Skeletal muscle cell (primary cell): ENCODE results near the gene CMTM3.
"Not testable (repeated sequence)": the region's sequence is repeated elsewhere in the genome, so short reads cannot be mapped to it uniquely, and the experiment has no call there.

Source experiments
- DNase-seq: peaks from one replicate; pipeline ENCODE4 v3.0.0-alpha.2; 2010; ENCODE audit warnings: low read depth
- H3K4me3 ChIP-seq: 2 replicates; pipeline ENCODE4 v1.5.1; 2011; ENCODE audit warnings: low read depth, mild to moderate bottlenecking, control low read depth, low read length, moderate library complexity

CMTM3 gene

DNA sequence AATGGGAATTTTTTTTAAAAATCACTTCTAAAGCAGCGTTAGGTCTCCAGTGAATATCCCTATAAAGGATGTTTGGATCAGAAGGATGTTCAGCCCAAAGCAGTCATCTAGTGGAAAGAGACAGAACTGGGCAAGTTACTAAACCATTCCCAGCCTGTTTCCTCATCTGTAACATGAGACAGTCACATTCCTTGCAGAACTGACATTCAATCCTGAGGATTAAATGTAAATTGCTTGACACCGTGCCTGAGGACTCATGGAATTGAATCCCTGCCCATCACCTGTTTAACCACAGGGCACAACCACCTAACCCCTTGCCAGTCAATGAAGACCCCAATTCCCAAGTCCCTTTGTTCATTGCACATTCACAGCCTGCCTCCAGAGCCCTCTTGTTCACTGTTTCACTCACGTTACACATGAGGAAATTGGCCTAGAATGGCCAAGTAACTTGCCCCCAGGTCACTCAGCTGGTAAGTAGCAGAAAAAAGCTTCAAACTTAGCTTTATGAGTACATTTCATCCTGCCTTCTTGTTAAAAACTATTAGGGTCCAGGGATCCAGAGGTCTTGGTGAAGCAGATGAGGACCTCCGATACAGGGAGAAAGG, 23.8 kb upstream of the CMTM3 start:
- peak; percentile 72 for DNase-seq
- H3K4me3 ChIP-seq, result no peak overlapping the region

- H3K4me3 ChIP-seq, result no peak overlapping the region
- no peak for DNase-seq
These were observed 23.1 kb upstream of the CMTM3 start for GRCh38 chr16:66581246-66581952.

DNA sequence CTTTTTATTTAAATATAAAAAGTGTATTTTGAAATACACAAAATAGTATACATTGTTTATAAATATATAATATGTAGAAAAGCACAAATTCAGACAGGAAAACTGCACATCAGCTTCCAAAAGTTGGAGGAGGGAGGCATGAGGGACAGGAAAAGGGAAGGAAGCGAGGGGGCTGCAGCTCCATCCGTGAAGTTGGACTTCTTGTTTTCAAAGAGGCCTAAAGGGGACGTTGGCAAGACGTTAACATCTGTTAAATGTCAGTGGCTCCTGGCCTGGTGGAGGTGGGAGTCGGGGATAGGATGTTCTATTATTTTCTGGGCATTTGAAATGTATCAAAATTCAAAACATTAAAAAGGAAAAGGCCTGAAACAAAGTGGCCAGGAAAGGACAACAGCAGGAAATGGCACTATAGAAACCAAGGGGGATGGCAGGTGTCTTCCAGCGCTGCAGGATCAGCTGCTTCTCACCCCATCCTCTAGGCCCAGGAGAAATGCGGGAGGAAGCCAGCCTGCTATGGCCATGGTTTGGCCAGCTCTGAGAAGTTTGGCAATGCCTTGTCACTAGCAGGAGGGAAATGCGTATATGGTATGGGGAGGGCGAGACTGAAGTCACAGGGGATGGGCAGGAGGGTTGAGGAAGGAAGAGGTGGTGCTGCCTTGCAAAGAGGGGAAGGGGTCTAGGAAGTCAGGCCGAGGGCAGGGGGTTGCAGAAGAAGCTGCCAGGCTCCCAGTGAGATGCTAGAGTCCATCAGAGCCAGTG, 18.8 kb upstream of the CMTM3 start:
- DNase-seq, result no peak

GRCh38 chr16:66587881-66588600, 16.5 kb upstream of the CMTM3 start:
- no peak for DNase-seq
- no peak overlapping the region for H3K4me3 ChIP-seq

More for the DNA sequence above, 18.8 kb upstream of the CMTM3 start:
- no peak overlapping the region for H3K4me3 ChIP-seq

DNA sequence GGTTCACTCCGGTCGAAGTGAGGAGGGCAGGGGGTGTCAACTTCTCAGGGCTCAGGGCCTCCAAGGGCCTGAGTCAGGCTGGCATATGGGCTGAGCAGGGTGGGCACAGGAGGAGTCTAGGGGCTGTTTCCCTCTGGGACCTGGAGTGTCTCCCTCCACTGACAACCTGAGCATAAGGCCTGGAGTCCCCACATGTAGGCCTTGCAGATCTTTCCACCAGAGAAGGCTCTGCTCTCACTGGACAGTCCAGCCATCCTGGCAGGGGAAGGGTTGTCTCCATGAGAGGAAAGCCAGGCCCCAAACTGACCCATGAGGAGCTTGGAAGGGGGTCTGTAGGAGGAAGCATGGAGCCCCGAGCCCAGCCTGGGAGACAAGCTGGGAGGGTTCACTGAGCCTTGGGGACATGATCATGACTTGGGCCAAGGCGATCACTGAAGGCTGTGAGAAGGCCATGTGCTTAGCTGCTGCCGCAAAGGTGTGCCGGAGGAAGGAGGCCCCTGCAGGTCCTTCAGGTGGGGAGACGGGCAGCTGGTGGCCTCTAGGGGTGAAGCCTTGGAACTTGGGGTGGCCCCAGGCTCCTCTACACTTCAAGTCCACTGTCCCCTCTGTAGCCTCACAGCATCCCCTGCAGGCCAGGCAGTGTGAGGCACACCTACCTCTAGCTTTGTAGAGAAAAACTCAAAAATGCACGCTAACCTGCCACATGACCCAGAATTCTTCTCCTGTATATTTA, 15.4 kb upstream of the CMTM3 start:
- DNase-seq, result no peak
- H3K4me3 ChIP-seq, result no peak overlapping the region

- H3K4me3 ChIP-seq, result no peak overlapping the region
- DNase-seq, result no peak
These were observed 14.2 kb upstream of the CMTM3 start for GRCh38 chr16:66590322-66590721.

DNA sequence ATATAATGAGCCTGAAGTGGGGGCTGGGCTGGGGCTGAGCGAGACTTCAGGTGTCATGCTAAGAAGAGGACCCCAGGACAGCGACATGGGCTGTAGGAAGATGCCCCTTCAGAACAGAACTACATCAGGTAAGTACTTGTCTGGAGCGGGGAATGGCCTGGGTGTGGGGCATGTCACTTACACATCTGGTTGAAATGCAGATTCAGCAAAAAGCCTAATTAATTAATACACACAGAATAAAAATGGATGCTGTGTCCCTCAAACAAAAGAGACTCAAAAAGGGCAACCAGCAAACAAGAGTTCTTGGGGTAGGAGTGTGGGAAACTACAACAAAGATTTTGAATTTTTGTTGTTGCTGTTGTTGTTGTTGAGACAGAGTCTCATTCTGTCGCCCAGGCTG, 13.5 kb upstream of the CMTM3 start:
- no peak overlapping the region for H3K4me3 ChIP-seq
- no peak for DNase-seq

GRCh38 chr16:66592241-66592640, 12.3 kb upstream of the CMTM3 start:
- DNase-seq, result no peak
- H3K4me3 ChIP-seq, result no peak overlapping the region

- H3K4me3 ChIP-seq, result no peak overlapping the region
- no peak for DNase-seq
These were observed 11.7 kb upstream of the CMTM3 start for GRCh38 chr16:66592814-66593213.

GRCh38 chr16:66594739-66595138, 9.8 kb upstream of the CMTM3 start:
- DNase-seq, result no peak
- H3K4me3 ChIP-seq, result no peak overlapping the region

GRCh38 chr16:66596559-66596958, 7.9 kb upstream of the CMTM3 start:
- H3K4me3 ChIP-seq, DNase-seq: not testable (repeated sequence)

DNA sequence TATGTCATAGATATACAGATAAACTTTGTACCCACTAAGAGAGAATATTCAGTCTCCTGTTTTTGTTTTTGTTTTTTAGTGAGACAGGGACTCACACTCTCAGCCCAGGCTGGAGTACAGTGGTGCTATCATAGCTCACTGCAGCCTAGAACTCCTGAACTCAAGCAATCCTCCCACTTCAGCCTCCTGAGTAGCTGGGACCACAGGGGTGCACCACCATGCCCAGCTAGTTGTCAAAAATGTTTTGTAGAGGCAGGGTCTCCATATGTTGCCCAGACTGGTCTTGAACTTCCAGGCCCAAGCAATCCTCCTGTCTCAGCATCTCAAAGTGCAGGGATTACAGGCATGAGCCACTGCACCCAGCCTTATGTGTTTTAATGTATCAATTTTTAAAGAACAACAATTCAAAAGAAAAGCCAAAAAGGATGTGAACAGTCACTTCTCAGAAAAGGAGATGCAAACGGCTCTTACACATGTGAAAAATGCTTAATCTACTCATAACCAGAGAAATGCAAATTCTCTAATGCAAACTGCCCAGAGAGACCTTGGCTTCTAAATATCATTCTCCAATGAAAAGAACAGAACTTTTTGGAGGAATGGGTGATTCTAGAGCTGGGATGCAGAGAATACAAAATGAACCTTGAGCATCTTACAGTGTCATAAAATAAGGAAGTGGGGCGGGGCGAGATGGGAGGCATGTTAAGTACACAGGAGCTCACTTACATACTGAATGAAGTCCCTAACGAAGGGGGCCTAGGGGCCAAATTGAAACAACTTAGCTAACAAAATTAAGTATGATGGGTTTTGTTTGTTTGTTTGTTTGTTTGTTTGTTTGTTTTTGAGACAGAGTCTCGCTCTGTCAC, 7.3 kb upstream of the CMTM3 start:
- DNase-seq, result no peak

DNA sequence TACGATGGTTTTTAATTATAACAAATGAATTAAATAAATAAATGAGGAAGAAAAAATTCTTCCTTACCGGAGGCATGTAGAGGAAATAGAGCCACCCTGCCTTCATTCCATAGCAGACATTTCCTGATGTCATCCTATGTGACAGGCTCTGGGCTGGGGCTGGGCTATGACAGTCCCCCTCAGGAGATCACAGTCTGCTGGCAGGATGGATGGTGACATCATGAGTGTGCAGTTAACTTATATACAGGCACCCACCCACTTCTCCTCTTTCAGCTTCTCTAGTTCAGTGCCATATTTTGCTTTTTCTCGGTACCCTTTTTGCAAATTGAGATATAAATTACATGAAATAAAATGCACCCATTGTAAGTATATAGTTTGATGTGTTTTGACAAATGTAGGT, 6.4 kb upstream of the CMTM3 start:
- DNase-seq, result no peak

More for the DNA sequence above, 7.3 kb upstream of the CMTM3 start:
- H3K4me3 ChIP-seq, result no peak overlapping the region

GRCh38 chr16:66599726-66600125, 4.8 kb upstream of the CMTM3 start:
- no peak for DNase-seq
- no peak overlapping the region for H3K4me3 ChIP-seq

More for the DNA sequence above, 6.4 kb upstream of the CMTM3 start:
- H3K4me3 ChIP-seq, result no peak overlapping the region

DNA sequence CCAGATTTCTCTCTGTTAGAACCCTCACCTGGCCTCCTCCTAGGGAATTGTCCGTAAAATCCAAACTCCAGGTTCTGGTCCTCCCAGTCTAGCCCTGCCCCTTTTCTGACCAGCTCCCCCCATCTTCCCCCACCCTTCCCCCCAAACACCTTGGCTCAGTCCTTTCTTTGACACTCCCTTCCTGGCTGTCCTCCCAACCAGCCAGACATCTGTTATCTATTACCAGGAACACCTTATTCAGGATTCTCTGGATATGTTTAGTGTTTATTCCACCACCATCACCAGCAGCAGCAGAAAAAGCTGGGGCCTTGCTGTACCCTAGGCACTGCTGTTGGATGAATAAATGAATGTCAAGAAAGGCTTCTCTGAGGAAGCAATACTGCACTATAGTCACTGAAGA, 4.0 kb upstream of the CMTM3 start:
- DNase-seq, result no peak
- H3K4me3 ChIP-seq, result no peak overlapping the region

DNA sequence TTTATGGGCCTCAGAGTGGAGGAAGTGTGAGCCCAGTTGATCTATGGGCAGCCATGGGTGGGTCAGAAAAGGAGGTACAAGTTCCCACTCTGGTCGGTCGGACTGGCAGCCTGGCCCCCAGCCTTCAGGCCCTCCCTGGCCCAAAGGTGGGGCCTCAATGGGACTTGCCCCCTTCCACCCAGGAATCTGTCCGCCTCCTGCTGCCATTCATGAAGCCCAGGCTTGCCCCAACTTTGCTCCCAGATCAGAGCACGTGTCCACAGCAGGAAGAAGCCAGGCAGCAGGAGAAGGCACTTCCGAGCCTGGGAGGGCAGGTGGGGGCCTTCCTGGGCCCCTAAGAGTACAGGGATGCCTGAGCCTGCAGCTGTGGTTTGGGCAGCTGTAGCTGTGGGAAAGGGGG, 3.0 kb upstream of the CMTM3 start:
- no peak overlapping the region for H3K4me3 ChIP-seq

DNA sequence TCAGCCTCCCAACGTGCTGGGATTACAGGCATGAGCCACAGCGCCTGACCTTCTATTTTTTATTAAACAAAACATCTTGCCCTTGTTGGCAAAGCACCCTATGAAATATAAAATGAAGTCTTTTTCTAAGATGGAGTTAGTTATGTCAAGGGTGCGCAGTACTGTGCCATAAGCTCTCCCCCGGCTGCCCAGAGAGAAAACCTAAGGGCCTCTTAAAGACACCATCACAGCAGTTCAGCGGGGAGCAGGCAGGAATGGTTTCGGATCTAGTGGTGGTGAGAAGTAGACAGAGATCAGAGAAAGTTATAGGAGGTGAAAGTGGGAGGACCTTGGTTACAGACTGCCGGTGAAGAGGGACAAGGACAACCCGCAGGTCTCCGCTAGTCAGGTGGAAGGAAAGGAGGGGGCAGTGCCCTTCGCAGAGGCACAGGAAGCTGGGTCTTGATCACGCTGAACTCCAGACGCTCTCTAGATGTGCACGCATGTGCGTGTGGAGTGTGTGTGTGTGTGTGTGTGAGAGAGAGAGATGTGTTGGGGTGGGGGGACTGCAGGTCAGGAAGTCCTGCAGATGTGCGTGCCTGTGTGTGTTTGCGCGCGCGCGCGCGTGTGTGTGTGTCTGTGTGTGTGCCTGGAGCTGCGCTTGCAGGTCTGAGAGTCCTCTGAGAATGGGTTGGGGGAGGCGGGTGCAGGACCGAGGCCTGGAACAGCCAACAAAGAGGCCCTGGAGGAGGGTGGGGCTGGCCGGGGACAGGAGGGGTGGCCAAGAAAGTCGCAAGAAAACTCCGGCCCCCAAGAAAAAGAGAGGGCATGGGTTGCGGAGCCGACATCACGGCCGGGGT, 748 bp upstream of the CMTM3 start:
- peak overlapping the region; percentile 76 for H3K4me3 ChIP-seq
- no peak for DNase-seq

More for the DNA sequence above, 3.0 kb upstream of the CMTM3 start:
- no peak for DNase-seq
